BLaER1 (cell line): ENCODE measurements around the gene SPATA19.

Experiments used
- H3K27ac ChIP-seq: shearing (Covaris generic); formaldehyde crosslinking; 2 replicates; pipeline ENCODE4 v1.8.1; 2022
- H3K27me3 ChIP-seq: shearing (Covaris generic); formaldehyde crosslinking; 2 replicates; pipeline ENCODE4 v1.8.1; 2022
- H3K36me3 ChIP-seq: shearing (Covaris generic); formaldehyde crosslinking; 2 replicates; pipeline ENCODE4 v1.8.1; 2022
- H3K4me1 ChIP-seq: shearing (Covaris generic); formaldehyde crosslinking; 2 replicates; pipeline ENCODE4 v1.8.1; 2022
- H3K4me2 ChIP-seq: shearing (Covaris generic); formaldehyde crosslinking; 2 replicates; pipeline ENCODE4 v1.8.1; 2022
- H3K4me3 ChIP-seq: shearing (Covaris generic); formaldehyde crosslinking; 2 replicates; pipeline ENCODE4 v1.8.1; 2022
- H3K9ac ChIP-seq: shearing (Covaris generic); formaldehyde crosslinking; 2 replicates; pipeline ENCODE4 v1.8.1; 2022
- H3K9me3 ChIP-seq: shearing (Covaris generic); formaldehyde crosslinking; 2 replicates; pipeline ENCODE4 v1.8.1; 2022
- H4K20me1 ChIP-seq: shearing (Covaris generic); formaldehyde crosslinking; 2 replicates; pipeline ENCODE4 v1.8.1; 2022
- Cebpa-rat ChIP-seq: shearing (Covaris generic); IDR thresholded peaks from 2 replicates; pipeline ENCODE4 v1.8.1; 2022

Gene SPATA19

GRCh38 chr11:133808393-133809140 lies 36.7 kb downstream of the SPATA19 start:
- peaks cover 40% of the 10 kb centered on the region for H3K4me1 ChIP-seq
- H3K9ac ChIP-seq = no peak overlapping the region
- H3K4me2 ChIP-seq = peak overlapping the region; percentile 69; the same call in 1 of the 2 replicates
- no peaks in the 10 kb centered on the region for H3K27me3 ChIP-seq
- no peak for TF ChIP-seq Cebpa-rat
- H3K9me3 ChIP-seq = no peaks in the 10 kb centered on the region
- no peaks in the 10 kb centered on the region for H3K36me3 ChIP-seq
- H3K4me3 ChIP-seq = no peak overlapping the region
- H3K27ac ChIP-seq = no peak overlapping the region
- no peaks in the 10 kb centered on the region for H4K20me1 ChIP-seq

GRCh38 chr11:133803026-133803425 lies 42.3 kb downstream of the SPATA19 start:
- Histone ChIP-seq H4K20me1 (no peaks in the 10 kb centered on the region), H3K36me3 (no peaks in the 10 kb centered on the region), H3K27ac (no peak overlapping the region), H3K9me3 (no peaks in the 10 kb centered on the region), H3K4me2 (no peak overlapping the region), H3K27me3 (no peaks in the 10 kb centered on the region), H3K9ac (no peak overlapping the region), H3K4me3 (no peak overlapping the region), H3K4me1 (no peaks in the 10 kb centered on the region)
- TF ChIP-seq Cebpa-rat = no peak

- Histone ChIP-seq H3K9ac (no peak overlapping the region), H3K36me3 (no peaks in the 10 kb centered on the region), H3K4me2 (no peak overlapping the region), H4K20me1 (no peaks in the 10 kb centered on the region), H3K4me1 (no peaks in the 10 kb centered on the region), H3K4me3 (no peak overlapping the region), H3K27ac (no peak overlapping the region), H3K9me3 (peaks cover 5% of the 10 kb centered on the region; the same call in 1 of the 2 replicates), H3K27me3 (no peaks in the 10 kb centered on the region)
- TF ChIP-seq Cebpa-rat = no peak
These were observed 44.0 kb downstream of the SPATA19 start for GRCh38 chr11:133801356-133801755.

- H3K36me3 ChIP-seq = no peaks in the 10 kb centered on the region
- no peak overlapping the region for H3K27ac ChIP-seq
- H3K9ac ChIP-seq = no peak overlapping the region
- H3K27me3 ChIP-seq = no peaks in the 10 kb centered on the region
- no peak overlapping the region for H3K4me2 ChIP-seq
- H3K9me3 ChIP-seq = peaks cover 9% of the 10 kb centered on the region; the same call in 1 of the 2 replicates
- no peak for TF ChIP-seq Cebpa-rat
- no peak overlapping the region for H3K4me3 ChIP-seq
- no peaks in the 10 kb centered on the region for H3K4me1 ChIP-seq
- H4K20me1 ChIP-seq = no peaks in the 10 kb centered on the region
These were observed 44.6 kb downstream of the SPATA19 start for GRCh38 chr11:133800666-133801065.

GRCh38 chr11:133797554-133797953 lies 47.8 kb downstream of the SPATA19 start:
- H3K4me2 ChIP-seq = no peak overlapping the region
- H4K20me1 ChIP-seq = no peaks in the 10 kb centered on the region
- H3K27ac ChIP-seq = no peak overlapping the region
- no peak for TF ChIP-seq Cebpa-rat
- H3K36me3 ChIP-seq = no peaks in the 10 kb centered on the region
- peaks cover 33% of the 10 kb centered on the region for H3K9me3 ChIP-seq
- H3K27me3 ChIP-seq = no peaks in the 10 kb centered on the region
- no peaks in the 10 kb centered on the region for H3K4me1 ChIP-seq
- H3K9ac ChIP-seq = no peak overlapping the region
- no peak overlapping the region for H3K4me3 ChIP-seq

- TF ChIP-seq Cebpa-rat = no peak
- Histone ChIP-seq H3K4me3 (no peak overlapping the region), H4K20me1 (no peaks in the 10 kb centered on the region), H3K9ac (no peak overlapping the region), H3K36me3 (no peaks in the 10 kb centered on the region), H3K4me2 (no peak overlapping the region), H3K9me3 (peaks cover 35% of the 10 kb centered on the region), H3K27ac (no peak overlapping the region), H3K27me3 (no peaks in the 10 kb centered on the region), H3K4me1 (peaks cover 10% of the 10 kb centered on the region)
These were observed 49.1 kb downstream of the SPATA19 start for GRCh38 chr11:133796043-133796795.

- Histone ChIP-seq H3K4me1 (peaks cover 20% of the 10 kb centered on the region), H3K36me3 (no peaks in the 10 kb centered on the region), H3K27ac (no peak overlapping the region), H4K20me1 (no peaks in the 10 kb centered on the region), H3K27me3 (no peaks in the 10 kb centered on the region), H3K9ac (no peak overlapping the region), H3K4me2 (no peak overlapping the region), H3K4me3 (no peak overlapping the region), H3K9me3 (peaks cover 35% of the 10 kb centered on the region)
- no peak for TF ChIP-seq Cebpa-rat
These were observed 50.2 kb downstream of the SPATA19 start for GRCh38 chr11:133795088-133795487.

- Histone ChIP-seq H3K4me1 (peaks cover 20% of the 10 kb centered on the region), H3K9ac (no peak overlapping the region), H3K4me3 (no peak overlapping the region), H3K27me3 (no peaks in the 10 kb centered on the region), H3K9me3 (peaks cover 35% of the 10 kb centered on the region), H3K4me2 (no peak overlapping the region), H3K27ac (no peak overlapping the region), H4K20me1 (no peaks in the 10 kb centered on the region), H3K36me3 (no peaks in the 10 kb centered on the region)
- no peak for TF ChIP-seq Cebpa-rat
These were observed 51.1 kb downstream of the SPATA19 start for GRCh38 chr11:133794205-133794604.

GRCh38 chr11:133793271-133794035 lies 51.9 kb downstream of the SPATA19 start:
- no peak overlapping the region for H3K4me3 ChIP-seq
- peaks cover 35% of the 10 kb centered on the region for H3K9me3 ChIP-seq
- peaks cover 20% of the 10 kb centered on the region for H3K4me1 ChIP-seq
- H3K27me3 ChIP-seq = no peaks in the 10 kb centered on the region
- H4K20me1 ChIP-seq = no peaks in the 10 kb centered on the region
- no peak overlapping the region for H3K9ac ChIP-seq
- no peak overlapping the region for H3K4me2 ChIP-seq
- no peak overlapping the region for H3K27ac ChIP-seq
- TF ChIP-seq Cebpa-rat = no peak
- H3K36me3 ChIP-seq = no peaks in the 10 kb centered on the region
